GM18517 (cell line): Measurements from ENCODE around the gene PACRG.

Experiments used
- ATAC-seq: cut with Tn5 transposase; IDR thresholded peaks from one replicate; pipeline ENCODE4 v1.9.1; 2021; ENCODE audit warnings: mild to moderate bottlenecking, moderate library complexity; ENCODE audit not compliant: unreplicated experiment

PACRG gene

GRCh38 chr6:163191704-163192537, 464.1 kb downstream of the PACRG start:
- ATAC-seq = no peak

- ATAC-seq = no peak
Observed at GRCh38 chr6:163192591-163192990, 464.8 kb downstream of the PACRG start.

GRCh38 chr6:163193326-163193725, 465.6 kb downstream of the PACRG start:
- ATAC-seq = no peak

GRCh38 chr6:163195721-163196691, 468.2 kb downstream of the PACRG start:
- no peak for ATAC-seq

GRCh38 chr6:163197839-163198238, 470.1 kb downstream of the PACRG start:
- ATAC-seq = no peak

- no peak for ATAC-seq
Observed at GRCh38 chr6:163198396-163198795, 470.6 kb downstream of the PACRG start.

- no peak for ATAC-seq
Observed at GRCh38 chr6:163199371-163199770, 471.6 kb downstream of the PACRG start.

- no peak for ATAC-seq
Observed at GRCh38 chr6:163200289-163200688, 472.5 kb downstream of the PACRG start.

- ATAC-seq = no peak
Observed at GRCh38 chr6:163200694-163201093, 472.9 kb downstream of the PACRG start.

- ATAC-seq = no peak
Observed at GRCh38 chr6:163201855-163202254, 474.1 kb downstream of the PACRG start.

GRCh38 chr6:163206196-163206595, 478.4 kb downstream of the PACRG start:
- no peak for ATAC-seq

- no peak for ATAC-seq
Observed at GRCh38 chr6:163207431-163208383, 479.9 kb downstream of the PACRG start.

- no peak for ATAC-seq
Observed at GRCh38 chr6:163209005-163209404, 481.2 kb downstream of the PACRG start.

- ATAC-seq = no peak
Observed at GRCh38 chr6:163212123-163212522, 484.3 kb downstream of the PACRG start.

- no peak for ATAC-seq
Observed at GRCh38 chr6:163214259-163214658, 486.5 kb downstream of the PACRG start.

GRCh38 chr6:163218361-163218894, 490.7 kb downstream of the PACRG start:
- ATAC-seq = no peak

GRCh38 chr6:163226181-163226835, 498.5 kb downstream of the PACRG start:
- ATAC-seq = no peak

- ATAC-seq = no peak
Observed at GRCh38 chr6:163226836-163227485, 499.2 kb downstream of the PACRG start.

GRCh38 chr6:163228041-163228440, 500.3 kb downstream of the PACRG start:
- no peak for ATAC-seq
